ENCODE results near the gene CIDEB.
"Not testable (repeated sequence)": the region's sequence is repeated elsewhere in the genome, so short reads cannot be mapped to it uniquely, and the experiment has no call there.

The CIDEB gene, protein sequence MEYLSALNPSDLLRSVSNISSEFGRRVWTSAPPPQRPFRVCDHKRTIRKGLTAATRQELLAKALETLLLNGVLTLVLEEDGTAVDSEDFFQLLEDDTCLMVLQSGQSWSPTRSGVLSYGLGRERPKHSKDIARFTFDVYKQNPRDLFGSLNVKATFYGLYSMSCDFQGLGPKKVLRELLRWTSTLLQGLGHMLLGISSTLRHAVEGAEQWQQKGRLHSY

DNA sequence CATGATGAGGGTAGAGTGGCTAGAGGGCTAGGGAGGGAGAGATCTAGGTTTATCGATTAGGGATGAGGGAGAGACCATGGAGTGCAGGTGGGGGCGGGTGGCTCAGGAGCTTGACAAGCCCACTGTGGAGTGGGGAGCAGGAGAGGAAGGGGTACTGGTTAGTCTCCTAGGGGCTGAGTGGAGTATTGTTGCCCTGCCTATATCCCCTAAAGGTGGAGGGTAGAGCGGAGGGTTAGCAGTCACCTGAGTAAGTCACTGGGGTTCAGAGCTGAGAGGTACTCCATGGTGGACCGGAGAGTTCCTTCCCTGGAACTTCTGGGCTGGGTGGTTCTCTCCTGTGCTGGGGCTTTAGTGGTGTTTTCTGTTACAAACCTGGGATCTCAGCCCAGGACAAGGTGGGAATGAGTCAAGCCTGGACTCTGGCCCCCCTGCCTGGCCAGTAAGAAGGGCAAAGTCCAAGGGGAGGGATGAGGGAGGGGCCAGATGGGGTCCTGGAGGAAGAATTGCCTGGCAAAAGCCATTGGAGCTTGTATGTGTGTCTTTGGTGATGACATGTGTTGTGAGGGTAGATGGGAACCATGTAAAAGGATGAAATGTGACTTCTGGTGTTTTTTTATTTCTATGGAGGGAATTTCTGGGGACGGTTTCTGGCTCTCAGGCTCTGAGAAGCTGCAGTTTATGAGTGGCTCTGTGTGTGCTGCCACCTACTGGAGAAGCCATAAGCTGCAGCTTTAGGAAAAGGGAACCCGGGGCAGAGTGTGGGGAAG lies at the start of gene CIDEB:
Gene CIDEB (minus strand): TSS at position 403 of the 767 bp plus-strand sequence. CDS start 119 bp downstream, at position 284.
- DNase-seq (ENCODE audit: low spot score) = peak; percentile 65

DNA sequence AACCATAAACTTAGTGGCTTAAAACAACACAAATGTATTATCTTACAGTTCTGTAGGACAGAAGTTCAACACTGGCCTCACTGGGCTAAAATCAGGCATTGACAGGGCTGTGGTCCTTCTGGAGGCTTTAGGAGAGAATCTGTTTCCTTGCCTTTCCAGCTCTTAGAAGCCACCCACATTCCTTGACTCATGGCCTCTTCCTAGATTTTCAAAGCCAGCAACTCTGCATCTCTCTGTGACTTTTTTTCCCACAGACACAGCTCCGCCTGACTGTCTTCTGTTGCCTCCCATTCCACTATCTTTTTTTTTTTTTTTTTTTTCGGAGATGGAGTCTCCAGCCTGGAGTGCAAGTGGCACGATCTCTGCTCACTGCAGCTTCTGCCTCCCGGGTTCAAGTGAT lies 48.4 kb upstream of the CIDEB start:
- no peak for DNase-seq (ENCODE audit: low spot score)

DNA sequence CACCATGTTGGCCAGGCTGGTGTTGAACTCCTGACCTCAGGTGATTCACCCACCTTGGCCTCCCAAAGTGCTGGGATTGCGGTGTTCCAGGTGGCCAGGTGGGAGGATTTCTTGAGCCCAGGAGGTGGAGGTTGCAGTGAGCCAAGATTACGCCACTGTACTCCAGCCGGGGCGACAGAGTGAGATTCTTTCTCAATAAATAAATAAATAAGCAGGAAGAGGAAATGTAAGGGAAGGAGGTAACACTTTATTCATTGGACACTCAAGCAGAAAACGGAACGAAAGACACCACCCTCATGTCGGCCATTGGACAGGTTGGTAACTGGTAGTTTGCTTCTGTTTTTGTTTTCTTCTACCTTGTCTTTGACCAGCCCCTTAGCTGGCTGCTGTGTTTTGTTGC lies 47.2 kb upstream of the CIDEB start:
- DNase-seq (ENCODE audit: low spot score) = no peak

DNA sequence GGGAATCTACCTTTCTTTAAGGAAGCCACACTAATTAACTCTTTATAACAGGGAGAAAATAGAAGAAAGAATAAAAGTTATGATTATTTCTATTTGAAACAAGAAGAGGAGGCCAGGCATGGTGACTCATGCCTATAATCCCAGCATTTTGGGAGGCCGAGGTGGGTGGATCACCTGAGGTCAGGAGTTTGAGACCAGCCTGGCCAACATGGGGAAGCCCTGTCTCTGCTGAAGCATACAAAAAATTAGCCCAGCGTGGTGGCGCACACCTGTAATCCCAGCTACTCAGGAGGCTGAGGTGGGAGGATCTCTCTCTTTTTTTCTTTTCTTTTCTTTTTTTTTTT lies 46.7 kb upstream of the CIDEB start:
- not testable (repeated sequence) for DNase-seq (ENCODE audit: low spot score)

DNA sequence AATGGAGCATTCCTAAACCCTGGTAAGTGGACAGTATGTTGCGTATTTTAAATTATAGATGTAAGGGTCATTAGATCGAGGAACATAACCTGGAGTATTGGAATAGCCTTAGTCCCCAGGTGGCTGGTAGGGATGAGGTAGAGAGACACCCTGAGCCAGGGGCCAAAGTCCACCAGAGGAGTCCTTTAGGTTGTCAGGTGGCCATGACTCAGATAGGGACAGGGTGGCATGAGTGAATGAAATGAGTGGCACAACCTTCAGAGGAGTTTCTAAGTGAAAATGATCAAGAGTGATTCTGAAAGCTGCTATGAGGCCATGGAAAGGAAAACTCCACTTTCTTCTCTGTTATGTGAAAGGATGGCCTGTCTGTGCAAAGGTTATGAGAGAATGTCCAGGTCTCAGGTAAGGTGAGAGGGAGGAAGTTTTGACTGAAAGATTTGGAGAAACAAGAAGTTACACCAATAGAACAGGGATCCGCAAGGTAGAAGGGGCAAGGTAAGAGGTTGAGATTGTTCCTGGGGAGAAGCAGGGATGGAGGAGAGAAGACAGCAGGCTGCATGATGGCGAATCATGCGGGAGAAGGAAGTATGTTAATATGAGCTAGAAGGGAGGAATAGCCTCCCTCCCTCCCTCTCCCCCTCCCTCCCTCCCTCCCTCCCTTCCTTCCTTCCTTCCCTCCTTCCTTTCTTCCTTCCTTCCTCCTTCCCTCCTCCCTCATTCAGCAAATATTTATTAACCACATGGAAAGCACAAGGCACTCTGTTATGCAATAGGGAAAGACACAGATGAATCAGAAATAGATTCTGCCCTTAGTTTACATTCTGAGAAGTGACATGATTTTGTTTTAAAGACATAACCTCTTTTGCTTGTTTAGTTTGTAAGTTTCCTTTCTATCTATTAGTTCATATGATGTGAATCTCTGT lies 46.0 kb upstream of the CIDEB start:
- no peak for DNase-seq (ENCODE audit: low spot score)

DNA sequence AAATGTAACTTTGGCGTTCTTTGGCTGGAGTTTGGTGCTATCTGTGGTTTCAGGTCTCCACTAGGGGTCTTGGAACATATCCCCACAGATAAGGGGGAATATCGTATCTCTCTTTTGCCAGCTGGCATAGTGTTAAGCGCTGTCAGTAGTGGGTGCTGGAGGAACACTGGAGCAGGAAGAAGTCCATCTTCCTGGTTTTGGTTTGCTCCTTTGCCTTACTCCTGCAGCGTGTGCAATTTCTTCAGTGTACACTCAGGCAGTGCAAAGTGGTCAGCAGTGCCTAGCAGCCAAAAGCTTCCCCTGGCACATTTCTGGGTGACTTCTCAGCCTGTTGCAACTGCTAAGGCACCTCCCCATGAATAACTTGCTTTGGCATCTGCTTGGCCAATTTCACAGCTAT lies 43.7 kb upstream of the CIDEB start:
- no peak for DNase-seq (ENCODE audit: low spot score)

DNA sequence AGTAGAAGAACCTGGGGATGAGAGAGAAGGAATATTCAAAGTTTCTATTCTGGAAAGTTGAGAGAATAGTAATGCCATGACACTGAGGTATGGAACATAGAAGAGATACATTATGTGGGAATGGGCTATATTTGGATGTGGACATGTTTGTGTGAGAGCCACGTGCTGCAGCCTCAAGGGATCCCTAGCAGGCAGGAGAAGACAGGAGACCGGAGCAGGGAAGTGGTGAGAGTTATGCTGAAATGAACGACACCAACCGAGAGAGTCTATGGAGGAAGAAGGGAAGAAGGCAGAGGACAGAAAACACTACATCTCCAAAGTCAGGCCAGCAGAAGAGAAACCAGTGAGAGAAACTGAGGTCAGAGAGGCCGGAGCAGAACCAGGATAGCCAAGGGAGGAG lies 42.0 kb upstream of the CIDEB start:
- DNase-seq (ENCODE audit: low spot score) = no peak

DNA sequence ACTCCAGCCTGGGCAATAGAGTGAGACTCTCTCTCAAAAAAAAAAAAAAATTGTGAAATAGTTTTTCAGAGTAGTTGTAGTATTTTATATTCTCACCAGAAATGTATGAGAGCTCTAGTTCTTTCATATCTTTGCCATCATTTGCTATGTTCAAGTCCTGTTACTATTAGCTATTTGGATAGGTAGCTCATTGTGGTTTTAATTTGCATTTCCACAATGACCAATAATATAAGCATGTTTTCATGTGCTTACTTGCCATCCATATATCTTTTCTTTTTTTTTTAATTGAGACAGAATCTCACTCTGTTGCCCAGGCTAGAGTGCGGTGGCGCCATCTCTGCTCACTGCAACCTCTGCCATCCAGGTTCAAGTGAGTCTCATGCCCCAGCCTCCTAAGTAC lies 40.4 kb upstream of the CIDEB start:
- no peak for DNase-seq (ENCODE audit: low spot score)

DNA sequence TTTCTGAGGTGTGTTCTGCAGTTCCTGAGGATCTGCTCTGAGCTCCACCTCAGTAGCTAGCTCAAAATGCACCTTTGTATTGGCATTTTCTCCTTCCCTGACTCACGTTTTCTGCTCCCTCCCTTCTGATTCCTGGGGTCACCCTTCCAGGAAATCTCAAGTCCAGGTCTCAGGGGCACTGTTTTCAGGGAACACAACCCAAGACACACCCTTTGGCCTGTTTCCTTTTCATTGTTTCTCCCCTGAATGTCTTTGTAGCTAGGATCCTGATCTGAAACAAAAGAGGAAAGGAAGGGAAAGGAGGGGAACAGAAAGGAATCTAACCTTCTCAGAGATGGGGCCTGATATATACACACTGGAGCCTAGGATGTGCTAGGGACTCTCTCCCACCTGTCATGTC lies 39.4 kb upstream of the CIDEB start:
- DNase-seq (ENCODE audit: low spot score) = no peak

DNA sequence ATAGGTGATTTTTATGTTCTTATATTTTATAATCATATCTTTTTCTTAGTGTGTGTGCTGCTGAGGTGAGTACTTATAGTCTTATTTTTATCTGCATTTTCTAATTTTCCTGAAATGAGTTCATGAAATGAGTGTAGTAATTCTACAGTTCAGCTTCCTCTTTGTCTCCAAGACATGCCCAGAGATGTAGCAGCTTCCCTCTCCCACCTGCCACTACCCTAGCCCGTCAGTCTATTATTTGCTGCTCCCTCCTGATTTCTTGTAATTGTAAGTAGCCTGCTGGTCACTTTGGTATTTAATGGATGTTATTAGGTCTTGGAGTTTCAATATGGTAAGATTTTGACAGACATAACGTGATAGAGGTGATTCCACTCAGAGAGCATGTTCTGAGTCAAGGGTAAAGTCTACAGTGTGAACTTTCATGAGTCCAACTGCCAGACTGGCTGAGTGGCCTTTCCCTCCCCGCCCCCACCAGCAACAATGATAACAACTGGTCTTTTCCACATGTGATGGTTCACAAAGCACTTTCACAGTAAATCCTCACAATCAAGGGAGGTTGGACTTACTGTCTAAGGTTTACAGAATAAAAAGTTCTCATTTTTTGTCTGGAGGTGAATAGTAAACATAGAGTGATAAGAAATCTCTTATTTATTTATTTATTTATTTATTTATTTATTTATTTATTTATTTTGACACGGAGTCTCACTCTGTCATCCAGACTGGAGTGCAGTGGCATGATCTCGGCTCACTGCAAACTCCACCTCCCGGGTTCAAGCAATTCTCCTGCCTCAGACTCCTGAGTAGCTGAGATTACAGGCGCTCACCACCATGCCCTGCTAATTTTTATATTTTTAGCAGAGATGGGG lies 36.3 kb upstream of the CIDEB start:
- no peak for DNase-seq (ENCODE audit: low spot score)

DNA sequence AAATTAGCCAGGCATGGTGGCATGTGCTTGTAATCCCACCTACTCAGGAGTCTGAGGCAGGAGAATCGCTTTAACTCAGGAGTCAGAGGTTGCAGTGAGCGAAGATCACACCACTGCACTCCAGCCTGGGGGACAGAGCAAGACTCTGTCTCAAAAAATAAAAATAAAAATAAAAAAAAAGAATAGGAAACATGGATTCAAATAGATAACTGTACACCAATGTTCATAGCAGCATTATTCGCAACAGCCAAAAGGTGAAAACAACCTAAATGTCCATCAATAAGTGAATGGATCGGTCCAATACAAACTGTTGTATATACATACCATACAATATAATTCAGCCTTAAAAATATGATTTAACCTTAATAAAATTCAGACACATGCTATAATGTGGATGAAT lies 35.1 kb upstream of the CIDEB start:
- DNase-seq (ENCODE audit: low spot score) = no peak

DNA sequence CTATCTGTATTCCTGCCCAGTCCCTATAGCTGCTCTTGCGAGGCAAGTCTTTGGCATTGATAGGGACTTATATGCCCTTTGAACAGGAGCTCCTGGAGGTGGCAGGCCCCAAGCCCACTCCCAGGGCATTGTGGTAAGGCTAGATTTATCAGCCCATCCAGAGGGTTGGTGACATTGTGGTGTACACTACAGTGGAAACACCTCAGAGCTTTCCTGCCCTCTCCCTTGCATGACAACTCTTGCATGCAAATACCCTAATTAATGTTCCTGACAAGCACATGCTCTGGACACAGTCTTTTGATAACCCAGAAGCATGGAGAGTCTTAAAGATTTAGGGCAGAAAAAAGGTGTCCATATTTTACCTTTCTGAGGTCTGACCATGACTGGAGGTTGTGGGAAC lies 32.8 kb upstream of the CIDEB start:
- DNase-seq (ENCODE audit: low spot score) = no peak

DNA sequence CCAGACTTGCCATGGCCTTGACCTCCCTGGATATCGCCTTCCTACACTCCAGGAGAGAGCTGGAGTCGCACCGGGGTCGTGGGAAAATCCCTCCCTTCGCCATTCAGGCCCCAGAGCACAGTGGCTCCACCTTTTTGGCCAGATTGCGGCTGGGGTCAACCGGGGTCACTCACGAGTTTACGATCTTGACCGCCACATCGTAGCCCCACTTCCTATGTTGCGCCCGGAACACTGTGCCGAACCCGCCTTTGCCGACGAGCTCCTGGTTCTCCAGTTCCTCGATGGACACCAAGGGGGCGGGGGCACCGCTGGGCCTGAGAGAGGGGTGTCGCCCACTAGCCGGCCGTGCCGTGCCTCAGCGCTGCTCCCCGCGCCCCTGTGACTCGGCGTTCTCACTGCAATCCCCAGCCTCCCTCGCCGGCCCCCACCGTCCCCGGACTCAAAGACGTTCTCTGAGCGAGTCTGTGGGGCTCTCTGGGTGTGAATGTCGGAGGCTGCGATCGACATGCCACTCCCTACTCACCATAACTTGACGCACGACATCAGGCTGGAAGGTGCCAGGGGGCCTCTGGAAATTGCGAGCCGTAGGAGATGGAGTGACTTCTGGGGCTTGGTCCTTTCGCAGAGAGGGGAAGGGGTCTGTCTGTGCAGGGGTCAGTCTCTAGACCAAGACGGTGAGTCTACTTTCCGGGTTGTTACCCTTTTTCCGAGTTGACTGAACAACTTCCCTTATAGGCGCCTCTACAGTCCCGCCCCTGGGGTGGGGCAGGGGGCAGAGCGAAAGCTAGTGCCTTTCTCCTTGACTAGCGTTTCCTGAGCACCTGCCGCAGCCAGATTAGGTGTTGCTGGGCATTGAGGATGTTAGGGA lies 31.7 kb upstream of the CIDEB start, which contains the start of gene RIPK3:
Gene RIPK3 (minus strand): TSS at position 708 of the 868 bp plus-strand sequence. CDS start 165 bp downstream, at position 543.
- DNase-seq (ENCODE audit: low spot score) = peak; percentile 64

DNA sequence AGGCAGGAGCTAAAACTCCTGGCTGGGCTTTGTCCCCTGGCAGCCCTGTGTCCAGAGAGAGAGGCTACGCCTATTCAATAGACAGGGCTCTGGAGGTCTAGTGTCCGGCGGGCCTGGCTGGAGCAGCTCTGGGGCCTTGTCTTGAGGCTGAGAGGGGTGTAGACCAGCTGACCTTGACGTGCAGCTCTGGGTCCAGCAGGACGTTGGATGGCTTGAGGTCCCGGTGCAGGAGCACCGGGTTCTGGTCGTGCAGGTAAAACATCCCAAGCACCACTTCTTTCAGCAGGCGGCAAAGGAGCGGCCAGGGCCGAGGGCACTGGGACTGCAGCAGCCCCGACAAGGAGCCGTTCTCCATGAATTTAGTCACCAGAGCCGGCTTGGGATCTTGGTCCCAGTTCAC lies 31.1 kb upstream of the CIDEB start:
- no peak for DNase-seq (ENCODE audit: low spot score)

DNA sequence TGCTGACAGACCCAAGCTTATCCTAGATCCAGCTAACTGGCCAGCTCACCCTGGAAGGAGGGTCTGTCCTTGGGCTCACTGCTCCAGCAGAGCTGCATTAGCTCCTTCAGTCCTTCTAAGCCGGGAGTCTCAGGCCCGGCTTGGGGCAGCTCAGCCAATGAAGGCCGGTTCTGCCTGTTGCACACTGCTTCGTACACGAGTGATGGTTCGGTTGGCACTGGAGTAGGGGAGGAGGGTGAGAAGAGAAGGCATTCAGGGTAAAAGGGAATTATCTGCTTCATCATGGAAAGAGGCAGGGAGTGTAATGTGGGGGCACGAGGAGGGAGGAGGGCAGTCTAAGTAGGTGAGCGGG lies 30.0 kb upstream of the CIDEB start:
- no peak for DNase-seq (ENCODE audit: low spot score)

DNA sequence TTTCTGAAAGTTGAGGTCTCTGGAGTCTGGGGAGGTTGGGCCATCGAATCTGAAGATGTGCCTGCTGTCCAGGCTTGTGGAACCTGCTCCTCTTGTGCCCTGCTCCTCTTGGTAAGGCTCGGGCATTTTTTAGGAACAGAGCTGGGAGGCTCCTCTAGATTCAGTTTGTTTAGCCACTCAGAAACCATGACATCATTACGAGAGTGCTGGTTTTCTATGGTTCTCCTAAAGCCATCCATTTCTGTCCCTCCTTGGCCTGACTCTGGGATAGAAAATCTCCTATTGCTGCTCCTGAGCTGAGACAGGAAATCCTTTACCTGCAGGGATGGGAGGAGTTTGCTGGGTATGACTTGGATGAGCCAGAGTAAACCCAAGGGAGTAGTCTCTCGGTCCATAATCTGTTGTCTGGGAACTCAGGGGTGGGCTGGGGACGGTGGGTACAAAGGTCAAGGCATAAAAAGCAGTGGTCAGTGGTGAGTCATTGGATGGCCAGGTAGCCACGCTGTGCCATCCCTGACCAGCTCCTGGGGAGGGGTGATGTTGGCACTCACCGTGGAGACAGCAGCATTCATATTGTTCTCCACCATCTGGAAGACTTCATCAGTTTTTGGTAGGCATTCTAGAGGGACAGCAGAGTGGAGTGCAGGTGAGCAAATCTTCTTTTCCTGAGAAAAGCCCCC lies 29.5 kb upstream of the CIDEB start:
- no peak for DNase-seq (ENCODE audit: low spot score)

DNA sequence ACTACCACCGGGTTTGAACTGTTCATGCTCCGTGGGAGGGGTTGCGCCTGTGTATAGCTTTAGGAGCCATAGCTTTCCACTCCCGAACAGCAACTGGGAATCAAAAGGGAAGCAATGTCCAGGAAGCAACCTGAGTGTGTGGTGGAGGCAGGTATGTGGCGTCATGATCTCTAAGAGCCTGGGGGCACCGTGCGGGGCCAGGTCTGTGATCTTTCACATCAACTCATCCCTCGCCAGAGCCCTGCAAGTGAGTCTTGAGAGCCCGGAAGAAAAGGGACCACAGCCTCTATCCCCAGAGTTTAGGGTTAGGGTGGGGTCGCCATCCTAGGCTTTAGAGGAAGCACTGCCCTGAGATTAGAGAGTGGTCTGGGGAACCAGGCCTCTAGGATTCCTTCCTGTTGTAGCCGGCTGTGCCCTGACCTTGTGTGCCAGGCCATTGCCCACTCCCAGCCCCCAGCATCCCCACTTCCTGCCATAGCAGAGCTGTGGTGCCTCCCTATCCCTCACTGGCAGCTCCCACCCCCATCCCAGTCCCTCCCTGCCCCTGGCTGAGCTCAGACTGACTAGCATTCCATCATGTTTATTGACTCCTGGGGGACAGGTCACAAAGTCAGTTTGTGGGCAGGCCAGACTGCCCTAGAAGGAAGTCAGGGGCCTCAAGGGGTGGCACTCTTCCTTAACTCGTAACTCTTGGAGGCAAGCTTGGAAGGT lies 27.8 kb upstream of the CIDEB start:
- no peak for DNase-seq (ENCODE audit: low spot score)

DNA sequence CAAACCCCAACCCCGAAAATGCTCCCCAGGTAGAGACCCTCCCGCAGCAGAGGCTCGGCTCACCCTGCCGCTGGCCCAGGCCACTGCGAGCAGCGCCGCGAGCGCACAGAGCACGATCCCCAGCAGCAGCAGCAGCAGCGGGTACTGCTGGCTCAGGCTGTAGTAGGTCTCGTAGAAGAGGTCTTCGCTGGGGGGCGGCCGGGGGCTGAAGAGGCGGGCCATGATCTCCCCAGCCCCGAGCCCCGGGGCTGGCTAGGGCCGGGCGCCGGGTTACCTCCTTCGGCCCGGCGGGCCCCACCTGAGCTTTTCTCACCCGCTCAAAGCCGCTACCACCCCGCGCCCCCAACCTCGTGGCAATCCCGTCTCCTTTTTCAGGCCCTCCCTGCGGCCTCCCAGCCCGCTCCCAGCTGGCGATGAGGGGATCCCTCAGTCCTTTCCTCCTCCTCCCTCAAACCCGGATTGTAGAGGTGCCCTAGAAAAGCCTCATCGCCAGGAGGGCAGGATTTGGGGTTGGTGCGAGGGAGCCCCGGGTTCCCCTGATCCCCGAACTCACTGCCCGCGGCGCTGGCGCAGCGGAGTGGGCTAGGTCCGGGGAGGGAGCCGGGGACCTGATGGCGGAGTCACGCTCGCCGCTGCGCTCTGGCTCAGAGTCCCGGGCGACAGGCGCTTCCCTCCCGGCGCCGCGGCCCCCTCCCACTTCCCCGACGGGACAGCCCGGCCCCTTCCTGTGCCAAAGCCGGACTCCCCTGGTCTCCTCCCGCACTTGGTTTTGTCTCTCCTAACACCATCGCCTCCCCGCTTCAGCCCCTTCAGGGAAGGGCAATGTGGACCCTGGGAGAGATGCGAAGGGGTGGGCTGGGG lies 26.9 kb upstream of the CIDEB start, which contains the start of gene ADCY4:
Gene ADCY4 (minus strand): TSS at position 641 of the 861 bp plus-strand sequence. CDS start 419 bp downstream, at position 222.
- no peak for DNase-seq (ENCODE audit: low spot score)

Data from activated CD4-positive, alpha-beta T cell treated with anti-CD3 and anti-CD28 coated beads, Interleukin-2, Interleukin-4, amounts not matched to agents 100 ng/mL and 50 ng/mL, durations not matched to agents 16 hours and 8 hours (primary cell).